H1 (cell line): ENCODE results near the gene CCL22. TPM values are rescaled to one million over a fixed set of nuclear protein-coding genes. Genes with fewer than 3 reads are reported as not detected.

Experiments
- CTCF ChIA-PET: fragments of 300-600 bp; sonication (Branson Sonifier 250); formaldehyde crosslinking; loops from one replicate; lab custom pipeline; 2021; ENCODE audit not compliant: partially characterized antibody; lab: Charles Lee
- POLR2A ChIA-PET: fragments of 300-600 bp; sonication (Branson Sonifier 250); formaldehyde crosslinking; loops from one replicate; lab custom pipeline; 2021; ENCODE audit warnings: inconsistent platforms; ENCODE audit not compliant: partially characterized antibody; lab: Charles Lee
- DNase-seq, 2 experiments: peaks; one replicate each; pipeline versions ENCODE4 v3.0.0 to v3.0.0-alpha.2; 2010 to 2022; ENCODE audit warnings: low spot score in 2 of 2, low read depth in 1 of 2, mixed read lengths in 1 of 2
- FAIRE-seq: peaks from 2 replicates; lab custom pipeline; 2011; peaks lifted over from hg19 to GRCh38; lab: Jason Lieb, UNC
- H2AFZ ChIP-seq: 2 replicates; pipeline ENCODE4 v1.8.1; 2012; ENCODE audit warnings: low read length, inconsistent platforms
- H2AK5ac ChIP-seq: 2 replicates; pipeline ENCODE4 v1.6.1; 2013; ENCODE audit warnings: low read depth, low read length
- H2BK120ac ChIP-seq: replicated peaks from 2 replicates; pipeline ENCODE3; 2013; ENCODE audit warnings: low read depth, low read length, inconsistent platforms
- H2BK12ac ChIP-seq: 2 replicates; pipeline ENCODE4 v1.6.1; 2013; ENCODE audit warnings: low read depth, low read length
- H2BK15ac ChIP-seq: 2 replicates; pipeline ENCODE4 v1.6.1; 2013; ENCODE audit warnings: low read length
- H2BK20ac ChIP-seq: 2 replicates; pipeline ENCODE4 v1.6.1; 2013; ENCODE audit warnings: low read length
- H2BK5ac ChIP-seq: 2 replicates; pipeline ENCODE4 v1.6.1; 2013; ENCODE audit warnings: low read depth, low read length
- H3K14ac ChIP-seq: 2 replicates; pipeline ENCODE4 v1.6.1; 2013; ENCODE audit warnings: inconsistent platforms; ENCODE audit not compliant: insufficient read length
- H3K18ac ChIP-seq: 2 replicates; pipeline ENCODE4 v1.6.1; 2013; ENCODE audit warnings: low read length; ENCODE audit errors: extremely low read depth
- H3K23ac ChIP-seq: 2 replicates; pipeline ENCODE4 v1.6.1; 2013; ENCODE audit warnings: inconsistent platforms; ENCODE audit not compliant: insufficient read length
- H3K23me2 ChIP-seq: 2 replicates; pipeline ENCODE4 v1.6.1; 2013; ENCODE audit warnings: low read depth, low read length
- H3K27ac ChIP-seq: 2 replicates; pipeline ENCODE4 v1.6.1; 2011; ENCODE audit warnings: low read depth, low read length, inconsistent platforms
- H3K27me3 ChIP-seq, 4 experiments: replicated peaks in 1 of 4; 1 replicate in 1 of 4; 2 replicates in 3 of 4; pipeline versions ENCODE4 v1.6.1 to v1.8.1; 2011 to 2013; ENCODE audit warnings: low read length in 3 of 4, mild to moderate bottlenecking in 3 of 4, inconsistent platforms in 2 of 4, mixed read lengths in 2 of 4, moderate library complexity in 1 of 4; ENCODE audit not compliant: control insufficient read depth in 3 of 4, insufficient read depth in 3 of 4; ENCODE audit errors: extremely low read depth in 1 of 4
- H3K36me3 ChIP-seq, 4 experiments: 2 replicates each; pipeline versions ENCODE4 v1.6.1 to v1.8.1; 2011 to 2013; ENCODE audit warnings: mild to moderate bottlenecking in 4 of 4, low read length in 3 of 4, moderate library complexity in 2 of 4, control low read depth in 1 of 4, inconsistent platforms in 1 of 4; ENCODE audit not compliant: insufficient read depth in 4 of 4, control insufficient read depth in 2 of 4
- H3K4ac ChIP-seq: replicated peaks from 2 replicates; pipeline ENCODE3; 2013; ENCODE audit warnings: low read length, low read depth, mixed read lengths, inconsistent platforms; ENCODE audit not compliant: insufficient read length
- H3K4me1 ChIP-seq, 4 experiments: replicated peaks in 1 of 4; 1 replicate in 1 of 4; 2 replicates in 3 of 4; pipeline versions ENCODE4 v1.6.1 to v1.8.1; 2011 to 2013; ENCODE audit warnings: low read length in 3 of 4, inconsistent platforms in 2 of 4, mixed read lengths in 1 of 4; ENCODE audit not compliant: insufficient read depth in 4 of 4, control insufficient read depth in 3 of 4
- H3K4me2 ChIP-seq, 2 experiments: 2 replicates each; pipeline versions ENCODE4 v1.6.1 to v1.8.1; 2011 to 2013; ENCODE audit warnings: low read depth in 2 of 2, low read length in 2 of 2, control low read depth in 1 of 2, inconsistent platforms in 1 of 2, mild to moderate bottlenecking in 1 of 2; ENCODE audit not compliant: insufficient read depth in 1 of 2
- H3K4me3 ChIP-seq, 4 experiments: fragments of 200-600, 300-600 bp in 1 of 4; sonication (generic), shearing (Covaris generic), sonication (Bioruptor Twin) in 1 of 4; 2 replicates each; pipeline versions ENCODE4 v1.5.1 to v1.8.1; 2011 to 2016; ENCODE audit warnings: low read length in 4 of 4, low read depth in 3 of 4, control low read depth in 2 of 4, inconsistent platforms in 2 of 4, mild to moderate bottlenecking in 2 of 4, mixed read lengths in 1 of 4, moderate library complexity in 1 of 4; ENCODE audit not compliant: insufficient read depth in 2 of 4; ENCODE audit errors: extremely low read depth in 1 of 4
- H3K56ac ChIP-seq: replicated peaks from 2 replicates; pipeline ENCODE3; 2013; ENCODE audit warnings: low read depth, mild to moderate bottlenecking, mixed read lengths, low read length, inconsistent platforms; ENCODE audit not compliant: insufficient read length
- H3K79me1 ChIP-seq: 2 replicates; pipeline ENCODE4 v1.6.1; 2013; ENCODE audit warnings: low read depth, low read length, control low read depth
- H3K79me2 ChIP-seq, 2 experiments: 2 replicates each; pipeline versions ENCODE4 v1.6.1 to v1.8.1; 2012 to 2013; ENCODE audit warnings: low read length in 2 of 2, mild to moderate bottlenecking in 2 of 2, inconsistent platforms in 1 of 2; ENCODE audit not compliant: insufficient read depth in 2 of 2, control insufficient read depth in 1 of 2
- H3K9ac ChIP-seq, 4 experiments: replicated peaks in 1 of 4; 1 replicate in 1 of 4; 2 replicates in 3 of 4; pipeline versions ENCODE4 v1.6.1 to v1.8.1; 2011 to 2013; ENCODE audit warnings: low read depth in 3 of 4, low read length in 3 of 4, control low read depth in 2 of 4, mild to moderate bottlenecking in 2 of 4, moderate library complexity in 2 of 4, inconsistent platforms in 1 of 4; ENCODE audit errors: extremely low read depth in 1 of 4
- H3K9me3 ChIP-seq, 2 experiments: 2 replicates each; pipeline versions ENCODE4 v1.6.1 to v1.8.1; 2012 to 2013; ENCODE audit warnings: mild to moderate bottlenecking in 2 of 2, moderate library complexity in 2 of 2, control low read depth in 1 of 2, inconsistent platforms in 1 of 2, low read depth in 1 of 2, low read length in 1 of 2, mixed read lengths in 1 of 2; ENCODE audit not compliant: insufficient read depth in 2 of 2
- H4K20me1 ChIP-seq, 2 experiments: replicated peaks in 1 of 2; 2 replicates each; pipeline versions ENCODE3 to v1.8.1; 2011 to 2013; ENCODE audit warnings: inconsistent platforms in 2 of 2, low read length in 2 of 2, mild to moderate bottlenecking in 1 of 2; ENCODE audit not compliant: insufficient read depth in 2 of 2, control insufficient read depth in 1 of 2
- H4K5ac ChIP-seq: 2 replicates; pipeline ENCODE4 v1.6.1; 2013; ENCODE audit warnings: low read length, low read depth, mixed read lengths, inconsistent platforms; ENCODE audit not compliant: insufficient read length
- H4K8ac ChIP-seq: 2 replicates; pipeline ENCODE4 v1.8.0; 2013; ENCODE audit warnings: mild to moderate bottlenecking, moderate library complexity, low read length, inconsistent platforms; ENCODE audit not compliant: insufficient read depth; ENCODE audit errors: extremely low read depth
- H4K91ac ChIP-seq: replicated peaks from 2 replicates; pipeline ENCODE3; 2013; ENCODE audit warnings: low read length, mixed read lengths, inconsistent platforms; ENCODE audit not compliant: insufficient read length
- ASH2L ChIP-seq: fragments of 200-600, 300-600 bp; sonication (generic); IDR thresholded peaks from one replicate; pipeline ENCODE4 v1.7.1; 2017; ENCODE audit warnings: low read length
- BACH1 ChIP-seq: IDR thresholded peaks from 2 replicates; pipeline ENCODE4 v1.6.1; 2012; ENCODE audit warnings: low read length, improper control_type of control experiment
- BCL11A ChIP-seq, 2 experiments: IDR thresholded peaks; one replicate each; pipeline ENCODE4 v1.6.1; 2011; ENCODE audit warnings: low read depth in 2 of 2, low read length in 2 of 2, mild to moderate bottlenecking in 2 of 2
- BRCA1 ChIP-seq: IDR thresholded peaks from 2 replicates; pipeline ENCODE4 v1.6.1; 2012; ENCODE audit warnings: low read depth, low read length, improper control_type of control experiment
- CBX8 ChIP-seq: fragments of 300-800, 300-1000 bp; sonication (generic); IDR thresholded peaks from 2 replicates; pipeline ENCODE4 v1.7.1; 2016; ENCODE audit warnings: low read depth, low read length, borderline replicate concordance
- CTCF ChIP-seq, 3 experiments: IDR thresholded peaks; 1 replicate in 2 of 3; 2 replicates in 1 of 3; pipeline versions ENCODE4 v1.5.1 to v1.6.1; 2011; ENCODE audit warnings: low read length in 3 of 3, mild to moderate bottlenecking in 3 of 3, inconsistent platforms in 2 of 3, low read depth in 1 of 3, moderate library complexity in 1 of 3; ENCODE audit not compliant: insufficient read depth in 1 of 3; ENCODE audit errors: control extremely low read depth in 1 of 3
- EP300 ChIP-seq, 2 experiments: IDR thresholded peaks; 1 replicate in 1 of 2; 2 replicates in 1 of 2; pipeline ENCODE4 v1.6.1; 2011 to 2012; ENCODE audit warnings: low read depth in 2 of 2, low read length in 2 of 2, mild to moderate bottlenecking in 2 of 2, borderline replicate concordance in 1 of 2, inconsistent platforms in 1 of 2, moderate library complexity in 1 of 2
- MAFK ChIP-seq: IDR thresholded peaks from 2 replicates; pipeline ENCODE4 v1.6.1; 2012; ENCODE audit warnings: low read depth, mild to moderate bottlenecking, improper control_type of control experiment, low read length
- SP2 ChIP-seq: IDR thresholded peaks from 2 replicates; pipeline ENCODE4 v1.6.1; 2012; ENCODE audit warnings: mild to moderate bottlenecking, low read length, inconsistent platforms
- TCF12 ChIP-seq: IDR thresholded peaks from 2 replicates; pipeline ENCODE4 v1.6.1; 2011; ENCODE audit warnings: low read depth, mild to moderate bottlenecking, low read length
- ZNF274 ChIP-seq: IDR thresholded peaks from 2 replicates; pipeline ENCODE4 v1.7.0; 2012; ENCODE audit warnings: low read length, borderline replicate concordance; ENCODE audit errors: extremely low read depth
- WGBS, 2 experiments: shearing (Covaris generic) in 1 of 2; methylation state at CpG; one replicate each; pipeline versions ENCODE4 v1.1.6 to v1.1.7; 2013 to 2015; ENCODE audit warnings: low lambda C conversion rate in 2 of 2, mixed read lengths in 2 of 2, inconsistent platforms in 1 of 2, low coverage in 1 of 2, missing lambda C conversion rate in 1 of 2; ENCODE audit not compliant: insufficient replicate concordance in 2 of 2, insufficient coverage in 1 of 2, insufficient read length in 1 of 2; ENCODE audit errors: extremely low coverage in 1 of 2, missing lambda C conversion rate in 1 of 2; 5-methylcytosine and 5-hydroxymethylcytosine counted together
- polyA plus RNA-seq, 7 experiments: library from polyadenylated mRNA; depleted of rRNA in 3 of 7; stranded (reverse) in 5 of 7; unstranded in 2 of 7; fragments of >200 nt in 5 of 7; fragments of 200-250 nt in 2 of 7; gene quantifications; 1 replicate in 5 of 7; 2 replicates in 1 of 7; 4 replicates in 1 of 7; pipeline versions ENCODE4 v1.2.1 to v1.2.3, GENCODE V29; 2011 to 2013; ENCODE audit warnings: missing spikeins in 2 of 7, mixed read lengths in 2 of 7
- total RNA-seq: library from RNA; stranded (reverse); fragmentation: NEBNext Ultra II Directional; extraction: Animal tissue kit (Norgen Biotek cat#: 25700); gene quantifications from 2 replicates; pipeline ENCODE4 v1.2.1, GENCODE V29; 2021

CCL22 gene
- total and polyA plus RNA-seq, 2 of the 8 experiments (the other 6 are each of a cell fraction or from before 2014, with no cell fraction given): not detected

DNA sequence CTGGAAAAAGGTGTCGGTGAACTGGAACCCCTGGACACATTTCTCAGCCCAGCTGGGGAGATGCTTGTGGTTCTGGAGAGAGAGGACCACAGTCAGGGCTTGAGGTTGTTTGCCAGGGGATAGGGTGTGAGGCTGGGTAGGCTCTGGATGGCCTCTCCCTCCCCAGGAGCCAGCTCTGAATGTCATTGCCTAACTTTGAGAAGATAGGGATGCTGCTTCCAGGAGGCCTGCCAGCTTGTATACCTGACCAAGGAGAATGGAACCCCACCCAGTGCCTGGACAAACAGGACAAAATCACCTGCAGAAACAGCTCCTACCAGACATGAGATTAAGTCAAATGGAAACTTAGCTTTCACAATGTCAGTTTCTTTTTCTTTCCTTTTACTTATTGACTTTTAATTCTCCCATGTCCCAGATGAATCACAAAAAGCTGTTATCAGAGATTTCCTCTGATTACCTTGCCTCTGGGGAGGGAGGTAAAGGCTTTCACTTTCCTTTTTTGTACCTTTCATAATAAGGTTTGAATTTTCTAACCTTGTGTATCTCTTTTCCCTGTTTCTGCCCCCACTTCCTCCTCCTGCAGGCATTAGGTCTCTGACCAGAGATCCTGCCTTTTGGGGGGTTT is 44.3 kb upstream of the CCL22 start:
- H3K9ac ChIP-seq: no peak overlapping the region
- H2BK5ac ChIP-seq: no peak overlapping the region
- H3K18ac ChIP-seq: no peak overlapping the region
- TF ChIP-seq TCF12 (no peak), BRCA1 (no peak), ASH2L (no peak), SP2 (no peak), CBX8 (no peak), EP300 (IDR thresholded peaks at IDR 0.05; ENCODE audit: borderline replicate concordance in 1 of 2, low read depth in 2 of 2, low read length in 2 of 2) (no peak), BACH1 (no peak), ZNF274 (no peak), MAFK (no peak), CTCF (IDR thresholded peaks at IDR 0.05; ENCODE audit: control extremely low read depth in 1 of 3, insufficient read depth in 1 of 3, low read depth in 1 of 3, low read length in 3 of 3) (no peak), BCL11A (IDR thresholded peaks at IDR 0.05; ENCODE audit: low read depth in 2 of 2, low read length in 2 of 2) (no peak)
- no peak overlapping the region for H2BK20ac ChIP-seq
- no peak overlapping the region for H3K4me3 ChIP-seq
- no peak for FAIRE-seq
- no peak overlapping the region for H3K4me2 ChIP-seq
- no peak overlapping the region for H3K27ac ChIP-seq
- H4K91ac ChIP-seq: no peak overlapping the region
- no peak overlapping the region for H2BK12ac ChIP-seq
- no peaks in the 10 kb centered on the region for H4K20me1 ChIP-seq
- no peak overlapping the region for H2AFZ ChIP-seq
- 67% methylated on average over 1 of the region's 1 CpG; no CpG with 5 or more reads in 1 of the 2 experiments for WGBS, 2 experiments
- H4K5ac ChIP-seq: no peak overlapping the region
- H3K27me3 ChIP-seq: no peaks in the 10 kb centered on the region
- no peaks in the 10 kb centered on the region for H3K9me3 ChIP-seq
- H3K4ac ChIP-seq: no peak overlapping the region
- DNase-seq: peak in 1 of 2 experiments; percentile 28
- no peak overlapping the region for H2BK120ac ChIP-seq
- H3K23me2 ChIP-seq: peaks cover 4% of the 10 kb centered on the region; the same call in 1 of the 2 replicates
- no peaks in the 10 kb centered on the region for H3K79me1 ChIP-seq
- H2AK5ac ChIP-seq: no peak overlapping the region
- no peaks in the 10 kb centered on the region for H3K36me3 ChIP-seq
- no peak overlapping the region for H2BK15ac ChIP-seq
- H3K79me2 ChIP-seq: no peaks in the 10 kb centered on the region
- POLR2A ChIA-PET: no interaction called here
- no peak overlapping the region for H3K56ac ChIP-seq
- H3K23ac ChIP-seq: no peak overlapping the region
- H4K8ac ChIP-seq: no peak overlapping the region
- H3K4me1 ChIP-seq: peaks cover 2 to 6% (median 4%) of the 10 kb centered on the region in 4 experiments; a peak in 4 of 7 replicates
- H3K14ac ChIP-seq: no peak overlapping the region
- CTCF ChIA-PET: interaction anchor here (0.7 to 1.5 kb wide), 5 partner anchors 11 to 103 kb away, joined by 3 to 6 read pairs (median 5); no protein-coding TSS in a partner anchor
